Activated T-helper 1 cell treated with anti-CD3 and anti-CD28 coated beads, Interleukin-12 subunit alpha, Interleukin-12 subunit beta, Interleukin-2, Interleukin-4 antibody, amounts not matched to agents 30 ng/mL and 10 ng/mL and 1 ng/mL, durations not matched to agents 14 hours and 24 hours and 36 hours (primary cell): Measurements from ENCODE around the gene EIF4EBP3. TPM values are rescaled to one million over a fixed set of nuclear protein-coding genes. Genes with fewer than 3 reads are reported as not detected.

Experiments
- DNase-seq: peaks from one replicate; pipeline ENCODE4 v3.0.0; 2021; ENCODE audit warnings: low spot score
- H3K27ac Mint-ChIP-seq: one replicate; pipeline ENCODE4 v1.8.0; 2021; ENCODE audit warnings: mild to moderate bottlenecking, mixed read lengths
- H3K27me3 Mint-ChIP-seq: one replicate; pipeline ENCODE4 v1.8.0; 2022; ENCODE audit warnings: mild to moderate bottlenecking, moderate library complexity, mixed read lengths; ENCODE audit not compliant: insufficient read depth
- H3K36me3 Mint-ChIP-seq: one replicate; pipeline ENCODE4 v1.8.0; 2021; ENCODE audit warnings: low read depth, mixed read lengths
- H3K4me1 Mint-ChIP-seq: one replicate; pipeline ENCODE4 v1.8.0; 2021; ENCODE audit warnings: low read depth, mixed read lengths
- H3K4me3 Mint-ChIP-seq: one replicate; pipeline ENCODE4 v1.8.0; 2021; ENCODE audit warnings: mild to moderate bottlenecking, moderate library complexity, mixed read lengths
- H3K9me3 Mint-ChIP-seq: one replicate; pipeline ENCODE4 v1.8.0; 2021; ENCODE audit warnings: mixed read lengths
- intact Hi-C: fragments of 100-400 bp; cut with micrococcal nuclease; formaldehyde crosslinking; loops from one replicate; pipeline ENCODE4 v1.15.1; 2024
- total RNA-seq: library from RNA; stranded (reverse); gene quantifications from 2 replicates; pipeline ENCODE4 v1.2.3, GENCODE V29; 2022

The EIF4EBP3 gene
- total RNA-seq, 1 donor from 2014 or later, result 16.1 TPM

- H3K4me1 Mint-ChIP-seq, result peaks cover 59% of the 10 kb centered on the region
Measured at GRCh38 chr5:140548791-140549190, 1.3 kb downstream of the EIF4EBP3 start.

GRCh38 chr5:140549237-140550144 is 2.0 kb downstream of the EIF4EBP3 start:
- H3K27me3 Mint-ChIP-seq, result no peaks in the 10 kb centered on the region
- intact Hi-C loops, result loop anchor here (5.0 to 10.0 kb wide), 2 partner anchors 295 to 1808 kb away; no protein-coding TSS in a partner anchor
- H3K9me3 Mint-ChIP-seq, result no peaks in the 10 kb centered on the region
- H3K4me3 Mint-ChIP-seq, result peak overlapping the region; percentile 51
- peak overlapping the region; percentile 79 for H3K27ac Mint-ChIP-seq
- H3K4me1 Mint-ChIP-seq, result peaks cover 66% of the 10 kb centered on the region
- H3K36me3 Mint-ChIP-seq, result peaks cover 40% of the 10 kb centered on the region
- no peak for DNase-seq

More at GRCh38 chr5:140548791-140549190, 1.3 kb downstream of the EIF4EBP3 start:
- Mint-ChIP-seq H3K27me3 (no peaks in the 10 kb centered on the region), H3K36me3 (peaks cover 42% of the 10 kb centered on the region), H3K27ac (no peak overlapping the region), H3K4me3 (peak overlapping the region; percentile 51), H3K9me3 (no peaks in the 10 kb centered on the region)
- DNase-seq, result no peak
- intact Hi-C loops, result loop anchor here (5.0 kb wide), 1 partner anchor 1809 kb away; no protein-coding TSS in a partner anchor

DNA sequence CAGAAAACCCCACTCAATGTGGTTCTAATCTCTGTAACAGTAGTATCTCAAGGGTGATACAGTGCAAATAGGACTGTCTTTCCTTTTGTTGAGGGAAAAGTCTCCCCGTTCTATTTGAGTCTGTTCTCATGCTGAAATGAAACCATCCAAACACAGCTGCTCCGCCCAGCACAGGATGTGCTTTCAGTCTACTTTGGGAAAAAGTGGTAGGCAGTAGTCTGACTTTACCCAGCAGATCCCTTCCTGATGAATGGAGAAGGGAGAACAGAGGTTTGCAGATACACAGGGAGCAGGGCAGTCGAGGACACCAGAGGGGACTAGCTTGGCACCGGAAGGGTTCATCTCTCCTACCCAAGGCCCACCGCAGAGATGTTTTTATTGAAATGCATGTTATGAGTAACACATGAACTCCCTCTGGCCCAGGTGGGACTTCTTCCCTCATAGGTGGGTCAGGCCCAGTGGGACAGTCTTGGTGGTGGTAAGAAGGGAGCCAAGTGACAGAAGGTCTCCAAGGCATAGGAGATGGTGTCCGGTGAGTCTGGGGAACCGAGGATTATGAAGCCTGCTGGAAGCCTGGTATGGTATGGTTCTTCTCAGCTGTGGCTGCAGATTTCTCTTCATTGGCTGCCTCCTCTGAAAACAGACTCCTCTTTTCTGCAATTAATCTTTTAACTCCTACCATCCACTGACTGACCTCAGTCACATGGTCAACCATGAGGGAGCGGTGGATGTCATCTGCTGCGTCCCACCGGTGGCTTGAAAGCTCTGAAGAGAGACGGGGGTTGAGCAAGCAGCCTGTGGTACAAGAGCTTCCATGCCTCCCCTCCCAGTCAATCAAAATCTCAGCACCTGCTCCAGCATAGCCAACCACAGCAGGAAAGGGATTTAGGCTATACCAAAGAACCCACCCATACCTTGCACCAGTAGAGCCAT is 3.0 kb downstream of the EIF4EBP3 start:
- H3K4me1 Mint-ChIP-seq, result peaks cover 72% of the 10 kb centered on the region
- H3K27me3 Mint-ChIP-seq, result no peaks in the 10 kb centered on the region
- intact Hi-C loops, result loop anchor here (10.0 kb wide), 1 partner anchor 296 kb away; no protein-coding TSS in a partner anchor
- DNase-seq, result no peak
- H3K36me3 Mint-ChIP-seq, result peaks cover 41% of the 10 kb centered on the region
- peak overlapping the region; percentile 1 for H3K4me3 Mint-ChIP-seq
- no peaks in the 10 kb centered on the region for H3K9me3 Mint-ChIP-seq
- peak overlapping the region; percentile 35 for H3K27ac Mint-ChIP-seq

GRCh38 chr5:140551872-140552271 is 4.4 kb downstream of the EIF4EBP3 start:
- no peak for DNase-seq
- H3K36me3 Mint-ChIP-seq, result peaks cover 49% of the 10 kb centered on the region
- H3K4me1 Mint-ChIP-seq, result peaks cover 85% of the 10 kb centered on the region
- intact Hi-C loops, result loop anchor here (10.0 kb wide), 1 partner anchor 297 kb away; no protein-coding TSS in a partner anchor
- no peaks in the 10 kb centered on the region for H3K27me3 Mint-ChIP-seq
- no peak overlapping the region for H3K4me3 Mint-ChIP-seq
- H3K9me3 Mint-ChIP-seq, result no peaks in the 10 kb centered on the region
- H3K27ac Mint-ChIP-seq, result no peak overlapping the region

- Mint-ChIP-seq H3K4me1 (peaks cover 79% of the 10 kb centered on the region), H3K27ac (peak overlapping the region; percentile 90), H3K9me3 (no peaks in the 10 kb centered on the region), H3K36me3 (peaks cover 56% of the 10 kb centered on the region), H3K4me3 (peak overlapping the region; percentile 65), H3K27me3 (no peaks in the 10 kb centered on the region)
- intact Hi-C loops, result loop anchor here (10.0 kb wide), 1 partner anchor 299 kb away; no protein-coding TSS in a partner anchor
- no peak for DNase-seq
Measured at GRCh38 chr5:140553657-140554056, 6.2 kb downstream of the EIF4EBP3 start.

DNA sequence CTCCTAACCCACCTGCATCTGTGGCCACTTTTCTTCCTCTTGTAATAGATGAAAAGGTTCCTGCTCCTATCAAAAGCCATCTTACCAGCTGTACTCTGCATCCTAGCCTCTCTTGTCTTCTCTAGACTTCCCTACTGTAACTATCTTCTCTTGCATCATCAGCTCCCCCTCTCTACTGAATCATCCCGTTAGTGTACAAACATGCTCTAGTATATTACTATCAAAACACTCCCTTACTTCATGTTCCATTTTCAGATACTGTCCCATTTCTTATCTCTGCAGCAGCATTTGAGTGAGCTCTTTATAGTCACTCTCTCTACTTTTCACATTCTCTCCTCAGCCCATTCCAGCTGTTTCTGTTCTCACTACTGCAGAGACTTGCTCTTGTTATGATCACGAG is 7.0 kb downstream of the EIF4EBP3 start:
- Mint-ChIP-seq H3K36me3 (peaks cover 54% of the 10 kb centered on the region), H3K27ac (peak overlapping the region; percentile 90), H3K27me3 (no peaks in the 10 kb centered on the region), H3K4me3 (peak overlapping the region; percentile 65), H3K4me1 (peaks cover 71% of the 10 kb centered on the region), H3K9me3 (no peaks in the 10 kb centered on the region)
- DNase-seq, result no peak
- intact Hi-C loops, result loop anchor here (10.0 kb wide), 1 partner anchor 300 kb away; no protein-coding TSS in a partner anchor

DNA sequence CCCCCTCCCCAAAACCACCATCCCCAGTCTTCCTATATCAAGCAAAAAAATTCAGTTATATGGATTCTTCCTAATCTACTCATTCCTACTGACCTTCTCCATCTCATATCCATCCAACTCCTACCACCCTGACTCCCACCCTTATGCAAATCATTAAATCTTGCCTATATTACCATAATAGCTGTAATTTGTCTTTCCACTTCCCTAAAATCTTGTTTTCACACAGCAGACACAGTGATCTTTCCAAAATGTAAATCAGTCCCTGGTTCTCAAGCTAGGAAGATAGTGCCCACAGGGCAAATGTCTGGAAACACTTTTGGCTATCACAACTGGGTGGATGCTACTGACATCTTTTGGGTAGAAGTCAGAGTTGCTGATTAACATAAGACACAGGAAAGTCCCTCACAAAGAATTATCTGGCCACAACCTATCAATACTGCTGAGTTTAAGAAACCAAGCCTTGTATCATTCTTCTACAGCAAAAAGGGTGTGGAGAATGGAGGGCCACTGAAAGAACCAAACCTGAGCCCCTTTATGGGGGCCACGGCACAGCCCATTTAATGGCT is 8.4 kb downstream of the EIF4EBP3 start:
- peak overlapping the region; percentile 88 for H3K4me3 Mint-ChIP-seq
- intact Hi-C loops, result loop anchor here (2.0 to 10.0 kb wide), 4 partner anchors 91 to 301 kb away; partner anchors contain the start of genes IK, NDUFA2, PFDN1 and ZMAT2
- peak overlapping the region; percentile 89 for H3K27ac Mint-ChIP-seq
- peaks cover 57% of the 10 kb centered on the region for H3K4me1 Mint-ChIP-seq
- no peaks in the 10 kb centered on the region for H3K9me3 Mint-ChIP-seq
- H3K36me3 Mint-ChIP-seq, result peaks cover 45% of the 10 kb centered on the region
- no peaks in the 10 kb centered on the region for H3K27me3 Mint-ChIP-seq
- no peak for DNase-seq

DNA sequence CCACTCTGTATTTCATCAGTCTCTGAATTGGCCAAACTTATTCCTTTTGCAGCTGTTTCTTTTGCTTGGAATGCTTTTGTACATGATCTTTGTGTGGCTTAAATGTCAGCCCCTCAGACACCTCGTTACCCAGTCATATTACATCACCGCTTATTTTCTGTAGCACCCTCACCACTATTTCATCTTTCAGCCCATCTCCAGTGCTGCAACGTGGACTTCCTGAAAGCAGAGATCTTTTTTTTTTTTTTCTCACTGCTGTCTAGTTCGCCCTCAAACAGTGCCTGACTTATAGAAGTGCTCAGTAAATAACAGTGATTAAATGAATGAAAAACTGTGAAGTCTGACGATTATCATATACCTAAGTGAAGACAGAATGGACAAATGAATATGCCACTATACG is 9.0 kb downstream of the EIF4EBP3 start:
- DNase-seq, result no peak
- Mint-ChIP-seq H3K36me3 (peaks cover 43% of the 10 kb centered on the region), H3K4me1 (peaks cover 52% of the 10 kb centered on the region), H3K27ac (peak overlapping the region; percentile 89), H3K27me3 (no peaks in the 10 kb centered on the region), H3K9me3 (no peaks in the 10 kb centered on the region), H3K4me3 (peak overlapping the region; percentile 88)
- intact Hi-C loops, result loop anchor here (2.0 to 10.0 kb wide), 4 partner anchors 90 to 302 kb away; partner anchors contain the start of genes IK, NDUFA2, PFDN1 and ZMAT2

DNA sequence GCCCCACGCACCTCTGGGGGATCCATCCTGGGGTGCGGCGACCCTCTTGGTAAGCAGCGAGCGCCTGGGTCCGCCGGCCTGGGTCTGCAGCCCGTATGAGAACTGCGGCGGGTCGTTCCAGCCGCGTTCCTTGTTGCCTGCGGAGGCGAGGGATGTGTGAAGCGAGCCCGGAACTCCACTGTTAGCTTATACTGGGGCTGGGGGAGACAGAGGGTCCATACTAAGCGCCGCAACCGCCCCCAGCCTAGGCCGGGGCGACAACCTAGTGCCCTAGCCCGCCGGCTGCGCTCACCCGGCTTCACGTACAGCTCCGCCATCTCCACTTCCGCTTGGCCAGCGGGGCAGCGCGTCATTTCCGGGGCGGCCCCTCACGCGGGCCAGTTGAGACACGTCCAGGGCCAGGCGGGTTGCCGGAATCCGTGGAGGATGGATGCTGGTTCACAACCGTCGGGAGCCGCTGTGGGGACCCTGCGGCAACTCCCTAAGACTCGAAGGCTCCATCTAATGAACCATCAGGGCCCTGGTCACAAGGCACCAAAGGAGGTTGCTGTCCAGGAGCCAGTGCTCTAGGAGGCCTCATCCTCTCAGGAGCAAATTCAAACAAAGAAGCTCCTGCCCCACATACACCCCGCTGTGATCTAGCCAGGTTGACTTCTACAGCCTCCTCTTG is 9.8 kb downstream of the EIF4EBP3 start, which contains the start of gene SRA1:
SRA1 (minus strand) TSS at position 338 of the 670 bp plus-strand sequence; CDS start at position 317, 21 bp downstream.
- Mint-ChIP-seq H3K9me3 (no peaks in the 10 kb centered on the region), H3K4me3 (peak within 1 kb of the TSS; percentile 88), H3K4me1 (peaks cover 47% of the 10 kb centered on the region), H3K36me3 (peaks cover 42% of the 10 kb centered on the region), H3K27ac (peak within 1 kb of the TSS; percentile 89), H3K27me3 (no peaks in the 10 kb centered on the region)
- intact Hi-C loops, result loop anchor here (1.0 to 10.0 kb wide), 8 partner anchors 8 to 302 kb away; partner anchors contain the start of genes EIF4EBP3, IK, NDUFA2 and PFDN1
- peak; percentile 90 for DNase-seq

- Mint-ChIP-seq H3K36me3 (peaks cover 39% of the 10 kb centered on the region), H3K9me3 (no peaks in the 10 kb centered on the region)
Measured at GRCh38 chr5:140557965-140558364, 10.5 kb downstream of the EIF4EBP3 start.

DNA sequence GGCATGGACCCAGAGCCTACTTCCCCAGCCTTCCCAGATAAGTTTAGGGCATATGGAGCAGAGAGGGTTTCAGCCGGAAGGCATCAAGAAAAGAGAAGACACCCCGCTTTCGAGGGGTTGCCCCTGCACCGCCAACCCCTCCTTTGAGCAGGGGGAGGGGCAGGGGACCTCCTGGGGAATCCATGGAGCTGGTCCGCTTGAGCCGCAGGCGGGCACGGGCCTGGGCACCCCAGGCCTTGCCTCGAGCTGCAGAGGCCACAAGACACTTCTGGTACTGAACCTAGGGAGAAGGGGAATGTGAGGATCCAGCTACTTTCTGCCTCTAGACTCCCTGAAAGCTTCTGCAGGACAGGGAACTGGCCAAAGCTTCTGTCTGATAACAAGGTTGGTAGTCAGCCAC is 11.1 kb downstream of the EIF4EBP3 start:
- Mint-ChIP-seq H3K27me3 (no peaks in the 10 kb centered on the region), H3K36me3 (peaks cover 33% of the 10 kb centered on the region), H3K9me3 (no peaks in the 10 kb centered on the region), H3K4me3 (no peak overlapping the region), H3K27ac (no peak overlapping the region), H3K4me1 (peaks cover 49% of the 10 kb centered on the region)
- no peak for DNase-seq
- intact Hi-C loops, result loop anchor here (10.0 kb wide), 1 partner anchor 304 kb away; no protein-coding TSS in a partner anchor

More at GRCh38 chr5:140557965-140558364, 10.5 kb downstream of the EIF4EBP3 start:
- Mint-ChIP-seq H3K27me3 (no peaks in the 10 kb centered on the region), H3K27ac (peak overlapping the region; percentile 89), H3K4me1 (peaks cover 50% of the 10 kb centered on the region), H3K4me3 (peak overlapping the region; percentile 88)
- DNase-seq, result no peak
- intact Hi-C loops, result loop anchor here (1.0 to 10.0 kb wide), 8 partner anchors 7 to 303 kb away; partner anchors contain the start of genes EIF4EBP3, IK, NDUFA2 and PFDN1
